HEK293 (cell line): ENCODE data around the gene IMMP2L.

Source experiments
- CTCF ChIA-PET: fragments of 350-600 bp; formaldehyde crosslinking; extraction: SDS; loops from one replicate; lab custom pipeline; 2021; ENCODE audit warnings: antibody characterized with exemption; lab: Yijun Ruan, JAX
- POLR2A ChIA-PET: fragments of 300-600 bp; formaldehyde crosslinking; extraction: SDS; loops from one replicate; lab custom pipeline; 2020; ENCODE audit warnings: antibody characterized with exemption, inconsistent platforms; lab: Yijun Ruan, JAX
- H3K27ac ChIP-seq: fragments of 200-500 bp; sonication (Bioruptor generic); 2 replicates; pipeline ENCODE4 v1.5.1; 2014; ENCODE audit warnings: low read depth, low read length, control low read depth, inconsistent platforms; ENCODE audit errors: extremely low read depth
- H3K36me3 ChIP-seq, 2 experiments: fragments of 200-500 bp in 1 of 2; sonication (Bioruptor generic) in 1 of 2; 1 replicate in 1 of 2; 2 replicates in 1 of 2; pipeline ENCODE4 v1.5.1; 2014 to 2017; ENCODE audit warnings: inconsistent platforms in 2 of 2, low read length in 2 of 2; ENCODE audit not compliant: control insufficient read depth in 2 of 2, insufficient read depth in 1 of 2
- H3K4me1 ChIP-seq: fragments of 200-500 bp; sonication (Bioruptor generic); 2 replicates; pipeline ENCODE4 v1.5.1; 2014; ENCODE audit warnings: mild to moderate bottlenecking, low read length, inconsistent platforms; ENCODE audit not compliant: control insufficient read depth, insufficient read depth
- H3K4me3 ChIP-seq: 2 replicates; pipeline ENCODE4 v1.5.1; 2011; ENCODE audit warnings: low read depth, mild to moderate bottlenecking, control low read depth, low read length, moderate library complexity
- H3K9me3 ChIP-seq: fragments of 200-500 bp; sonication (Bioruptor generic); 2 replicates; pipeline ENCODE4 v1.5.1; 2014; ENCODE audit warnings: low read depth, low read length, inconsistent platforms; ENCODE audit not compliant: control insufficient read depth, insufficient read depth
- KLF1 ChIP-seq: fragments of 450-650 bp; formaldehyde crosslinking; IDR thresholded peaks from 2 replicates; pipeline ENCODE4 v1.5.1; 2016; ENCODE audit warnings: missing biosample characterization, missing genetic modification characterization
- SCRT2 ChIP-seq: fragments of 450-650 bp; formaldehyde crosslinking; IDR thresholded peaks from 2 replicates; pipeline ENCODE4 v1.5.1; 2016; ENCODE audit warnings: missing biosample characterization, missing genetic modification characterization
- ZFP3 ChIP-seq: fragments of 450-650 bp; formaldehyde crosslinking; IDR thresholded peaks from 2 replicates; pipeline ENCODE4 v1.5.1; 2016; ENCODE audit warnings: low read depth, missing biosample characterization, missing genetic modification characterization
- ZNF114 ChIP-seq: fragments of 450-650 bp; formaldehyde crosslinking; IDR thresholded peaks from 2 replicates; pipeline ENCODE4 v1.5.0; 2017; ENCODE audit warnings: missing biosample characterization, missing genetic modification characterization
- ZNF132 ChIP-seq: fragments of 450-650 bp; formaldehyde crosslinking; IDR thresholded peaks from 2 replicates; pipeline ENCODE4 v1.5.1; 2017; ENCODE audit warnings: missing biosample characterization, missing genetic modification characterization, borderline replicate concordance
- ZNF155 ChIP-seq: fragments of 450-650 bp; formaldehyde crosslinking; IDR thresholded peaks from 2 replicates; pipeline ENCODE4 v1.5.1; 2016; ENCODE audit warnings: missing biosample characterization, missing genetic modification characterization
- ZNF211 ChIP-seq: fragments of 450-650 bp; formaldehyde crosslinking; IDR thresholded peaks from 2 replicates; pipeline ENCODE4 v1.5.1; 2016; ENCODE audit warnings: low read depth, missing biosample characterization, missing genetic modification characterization
- ZNF23 ChIP-seq: fragments of 450-650 bp; formaldehyde crosslinking; IDR thresholded peaks from 2 replicates; pipeline ENCODE4 v1.5.1; 2016; ENCODE audit warnings: missing biosample characterization, missing genetic modification characterization, borderline replicate concordance
- ZNF292 ChIP-seq: fragments of 450-650 bp; formaldehyde crosslinking; IDR thresholded peaks from 2 replicates; pipeline ENCODE4 v1.5.1; 2016; ENCODE audit warnings: low read depth, missing biosample characterization, missing genetic modification characterization, borderline replicate concordance
- ZNF394 ChIP-seq: fragments of 450-650 bp; formaldehyde crosslinking; IDR thresholded peaks from 2 replicates; pipeline ENCODE4 v1.5.1; 2016; ENCODE audit warnings: missing biosample characterization, missing genetic modification characterization, mild to moderate bottlenecking, moderate library complexity, borderline replicate concordance
- ZNF514 ChIP-seq: fragments of 450-650 bp; formaldehyde crosslinking; IDR thresholded peaks from 2 replicates; pipeline ENCODE4 v1.5.1; 2016; ENCODE audit warnings: missing biosample characterization, missing genetic modification characterization
- ZNF529 ChIP-seq: fragments of 450-650 bp; formaldehyde crosslinking; IDR thresholded peaks from 2 replicates; pipeline ENCODE4 v1.5.1; 2017; ENCODE audit warnings: missing genetic modification characterization, missing biosample characterization; ENCODE audit not compliant: insufficient replicate concordance
- ZNF560 ChIP-seq: fragments of 450-650 bp; formaldehyde crosslinking; IDR thresholded peaks from 2 replicates; pipeline ENCODE4 v1.5.1; 2017; ENCODE audit warnings: missing biosample characterization, missing genetic modification characterization, borderline replicate concordance
- ZNF561 ChIP-seq: fragments of 450-650 bp; IDR thresholded peaks from 2 replicates; pipeline ENCODE4 v1.5.1; 2018; ENCODE audit warnings: missing biosample characterization, missing genetic modification characterization, borderline replicate concordance
- ZNF571 ChIP-seq: fragments of 450-650 bp; formaldehyde crosslinking; IDR thresholded peaks from 2 replicates; pipeline ENCODE4 v1.5.0; 2017; ENCODE audit warnings: missing biosample characterization, missing genetic modification characterization
- ZNF585B ChIP-seq: fragments of 450-650 bp; formaldehyde crosslinking; IDR thresholded peaks from 2 replicates; pipeline ENCODE4 v1.5.1; 2016; ENCODE audit warnings: missing biosample characterization, missing genetic modification characterization
- ZNF600 ChIP-seq: fragments of 450-650 bp; formaldehyde crosslinking; IDR thresholded peaks from 2 replicates; pipeline ENCODE4 v1.5.1; 2016; ENCODE audit warnings: missing biosample characterization, missing genetic modification characterization
- ZNF654 ChIP-seq: fragments of 450-650 bp; formaldehyde crosslinking; IDR thresholded peaks from 2 replicates; pipeline ENCODE4 v1.5.1; 2016; ENCODE audit warnings: low read depth, missing biosample characterization, missing genetic modification characterization
- TF ChIP-seq, protein P1 (sequence below): fragments of 450-650 bp; formaldehyde crosslinking; IDR thresholded peaks from 2 replicates; pipeline ENCODE4 v1.5.1; 2016; ENCODE audit warnings: missing biosample characterization, missing genetic modification characterization
- TF ChIP-seq, protein P2 (sequence below): fragments of 450-650 bp; formaldehyde crosslinking; IDR thresholded peaks from 2 replicates; pipeline ENCODE4 v1.5.1; 2016; ENCODE audit warnings: missing biosample characterization, missing genetic modification characterization
- TF ChIP-seq, protein P3 (sequence below): fragments of 450-650 bp; formaldehyde crosslinking; optimal IDR thresholded peaks from 2 replicates; pipeline ENCODE3; 2016; ENCODE audit warnings: missing biosample characterization, mild to moderate bottlenecking, missing genetic modification characterization

Gene IMMP2L

DNA sequence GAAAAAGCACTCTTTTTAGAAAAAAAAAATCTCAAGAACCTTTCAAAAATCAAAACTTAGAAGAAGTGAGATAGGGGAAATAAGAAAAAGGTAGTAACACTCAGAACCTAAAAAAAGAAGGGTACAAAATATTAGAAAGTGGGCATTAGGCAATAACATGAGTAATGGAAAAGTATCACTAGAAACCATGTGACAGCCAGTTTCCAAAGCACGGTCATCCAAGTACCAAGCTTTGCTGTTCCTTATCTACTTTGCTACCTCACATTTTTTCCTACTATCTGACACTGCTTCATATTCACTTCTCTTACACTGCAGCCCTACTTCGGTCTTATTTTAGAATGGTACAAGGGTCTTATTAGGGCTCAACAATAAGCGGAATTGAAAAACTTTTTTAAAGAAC is 30.3 kb downstream of the IMMP2L start:
- Histone ChIP-seq H3K4me1 (0 out of 2 replicates have a peak, but pooled peaks cover 2% of the 10 kb centered on the region), H3K4me3 (no peak overlapping the region), H3K9me3 (no peaks in the 10 kb centered on the region), H3K27ac (no peak overlapping the region), H3K36me3 (no peaks in the 10 kb centered on the region)
- TF ChIP-seq, protein P1, sequence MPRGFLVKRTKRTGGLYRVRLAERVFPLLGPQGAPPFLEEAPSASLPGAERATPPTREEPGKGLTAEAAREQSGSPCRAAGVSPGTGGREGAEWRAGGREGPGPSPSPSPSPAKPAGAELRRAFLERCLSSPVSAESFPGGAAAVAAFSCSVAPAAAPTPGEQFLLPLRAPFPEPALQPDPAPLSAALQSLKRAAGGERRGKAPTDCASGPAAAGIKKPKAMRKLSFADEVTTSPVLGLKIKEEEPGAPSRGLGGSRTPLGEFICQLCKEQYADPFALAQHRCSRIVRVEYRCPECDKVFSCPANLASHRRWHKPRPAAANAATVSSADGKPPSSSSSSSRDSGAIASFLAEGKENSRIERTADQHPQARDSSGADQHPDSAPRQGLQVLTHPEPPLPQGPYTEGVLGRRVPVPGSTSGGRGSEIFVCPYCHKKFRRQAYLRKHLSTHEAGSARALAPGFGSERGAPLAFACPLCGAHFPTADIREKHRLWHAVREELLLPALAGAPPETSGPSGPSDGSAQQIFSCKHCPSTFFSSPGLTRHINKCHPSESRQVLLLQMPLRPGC = no peak
- no peak for TF ChIP-seq ZFP3
- TF ChIP-seq ZNF514 = no peak
- TF ChIP-seq, protein P2, sequence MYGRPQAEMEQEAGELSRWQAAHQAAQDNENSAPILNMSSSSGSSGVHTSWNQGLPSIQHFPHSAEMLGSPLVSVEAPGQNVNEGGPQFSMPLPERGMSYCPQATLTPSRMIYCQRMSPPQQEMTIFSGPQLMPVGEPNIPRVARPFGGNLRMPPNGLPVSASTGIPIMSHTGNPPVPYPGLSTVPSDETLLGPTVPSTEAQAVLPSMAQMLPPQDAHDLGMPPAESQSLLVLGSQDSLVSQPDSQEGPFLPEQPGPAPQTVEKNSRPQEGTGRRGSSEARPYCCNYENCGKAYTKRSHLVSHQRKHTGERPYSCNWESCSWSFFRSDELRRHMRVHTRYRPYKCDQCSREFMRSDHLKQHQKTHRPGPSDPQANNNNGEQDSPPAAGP = no peak
- no peak for TF ChIP-seq ZNF132 (tag by site-specific recombination)
- TF ChIP-seq ZNF600 = no peak
- no peak for TF ChIP-seq ZNF561 (tag by site-specific recombination)
- no peak for TF ChIP-seq ZNF114
- no peak for TF ChIP-seq ZNF292 (tag by site-specific recombination)
- no peak for TF ChIP-seq ZNF23 (tag by site-specific recombination)
- TF ChIP-seq ZNF560 (tag by site-specific recombination) = no peak
- TF ChIP-seq SCRT2 = no peak
- no peak for TF ChIP-seq ZNF654
- TF ChIP-seq KLF1 = no peak
- TF ChIP-seq ZNF211 = no peak
- ChIA-PET POLR2A (no interaction called here), CTCF (interaction anchor here (1.1 kb wide), 1 partner anchor 25 kb away, joined by 4 read pairs; no protein-coding TSS in a partner anchor)

DNA sequence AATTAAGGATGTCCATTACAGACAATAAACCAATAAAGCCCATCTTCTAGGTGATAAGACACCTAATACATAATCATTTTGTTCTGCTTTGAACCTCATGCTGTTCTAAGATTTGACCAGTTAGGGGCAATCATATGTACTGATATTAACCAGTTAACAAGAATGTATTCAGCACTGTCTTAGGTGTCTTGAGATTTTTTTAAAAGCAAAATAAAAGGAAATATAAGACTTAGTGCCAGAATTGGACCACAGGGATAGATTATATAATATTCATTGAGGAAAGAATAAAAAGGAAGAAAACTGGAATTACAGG is 32.0 kb downstream of the IMMP2L start:
- no peak for TF ChIP-seq ZNF155 (tag by site-specific recombination)
- no peak for TF ChIP-seq ZNF571
- no peak for TF ChIP-seq ZNF585B (tag by site-specific recombination)
- no peak for TF ChIP-seq ZFP3
- TF ChIP-seq, protein P3, sequence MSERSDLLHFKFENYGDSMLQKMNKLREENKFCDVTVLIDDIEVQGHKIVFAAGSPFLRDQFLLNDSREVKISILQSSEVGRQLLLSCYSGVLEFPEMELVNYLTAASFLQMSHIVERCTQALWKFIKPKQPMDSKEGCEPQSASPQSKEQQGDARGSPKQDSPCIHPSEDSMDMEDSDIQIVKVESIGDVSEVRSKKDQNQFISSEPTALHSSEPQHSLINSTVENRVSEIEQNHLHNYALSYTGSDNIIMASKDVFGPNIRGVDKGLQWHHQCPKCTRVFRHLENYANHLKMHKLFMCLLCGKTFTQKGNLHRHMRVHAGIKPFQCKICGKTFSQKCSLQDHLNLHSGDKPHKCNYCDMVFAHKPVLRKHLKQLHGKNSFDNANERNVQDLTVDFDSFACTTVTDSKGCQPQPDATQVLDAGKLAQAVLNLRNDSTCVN (tag by site-specific recombination) = no peak
- TF ChIP-seq ZNF529 (tag by site-specific recombination) = no peak
- no peak for TF ChIP-seq ZNF394
- no peak overlapping the region for H3K27ac ChIP-seq

More for the DNA sequence above, 32.0 kb downstream of the IMMP2L start:
- Histone ChIP-seq H3K36me3 (no peaks in the 10 kb centered on the region), H3K9me3 (no peaks in the 10 kb centered on the region), H3K4me3 (no peak overlapping the region), H3K4me1 (0 out of 2 replicates have a peak, but pooled peaks cover 2% of the 10 kb centered on the region)
- ChIA-PET CTCF (no interaction called here), POLR2A (no interaction called here)
